IPS-18a (cell line): ENCODE data around the gene MSRB2.

Experiments used
- H3K27ac ChIP-seq: one replicate; pipeline ENCODE4 v1.5.1; 2013; ENCODE audit warnings: low read length
- H3K27me3 ChIP-seq: one replicate; pipeline ENCODE4 v1.6.1; 2013; ENCODE audit warnings: mild to moderate bottlenecking, low read length; ENCODE audit not compliant: control insufficient read depth, insufficient read depth
- H3K36me3 ChIP-seq: one replicate; pipeline ENCODE4 v1.6.1; 2013; ENCODE audit warnings: low read depth, low read length; ENCODE audit not compliant: control insufficient read depth
- H3K4me1 ChIP-seq: one replicate; pipeline ENCODE4 v1.6.1; 2013; ENCODE audit warnings: low read depth, low read length; ENCODE audit not compliant: control insufficient read depth
- H3K4me3 ChIP-seq: one replicate; pipeline ENCODE4 v1.5.1; 2013; ENCODE audit warnings: low read length
- H3K9ac ChIP-seq: one replicate; pipeline ENCODE4 v1.6.1; 2013; ENCODE audit warnings: mild to moderate bottlenecking, low read length, moderate library complexity
- H3K9me3 ChIP-seq: one replicate; pipeline ENCODE4 v1.6.1; 2013; ENCODE audit warnings: low read depth, low read length; ENCODE audit not compliant: control insufficient read depth

The MSRB2 gene

GRCh38 chr10:23099079-23099478, 3.7 kb downstream of the MSRB2 start:
- no peaks in the 10 kb centered on the region for H3K27me3 ChIP-seq
- no peaks in the 10 kb centered on the region for H3K9me3 ChIP-seq
- H3K9ac ChIP-seq: no peak overlapping the region
- no peaks in the 10 kb centered on the region for H3K36me3 ChIP-seq
- peaks cover 20% of the 10 kb centered on the region for H3K4me1 ChIP-seq
- H3K4me3 ChIP-seq: no peak overlapping the region
- no peak overlapping the region for H3K27ac ChIP-seq

GRCh38 chr10:23099816-23100215, 4.4 kb downstream of the MSRB2 start:
- no peaks in the 10 kb centered on the region for H3K9me3 ChIP-seq
- no peak overlapping the region for H3K4me3 ChIP-seq
- no peaks in the 10 kb centered on the region for H3K27me3 ChIP-seq
- no peaks in the 10 kb centered on the region for H3K36me3 ChIP-seq
- H3K4me1 ChIP-seq: peaks cover 18% of the 10 kb centered on the region
- H3K27ac ChIP-seq: no peak overlapping the region
- no peak overlapping the region for H3K9ac ChIP-seq

GRCh38 chr10:23100331-23101030, 5.1 kb downstream of the MSRB2 start:
- H3K4me1 ChIP-seq: peaks cover 20% of the 10 kb centered on the region
- no peak overlapping the region for H3K9ac ChIP-seq
- H3K27me3 ChIP-seq: no peaks in the 10 kb centered on the region
- H3K36me3 ChIP-seq: no peaks in the 10 kb centered on the region
- no peaks in the 10 kb centered on the region for H3K9me3 ChIP-seq
- no peak overlapping the region for H3K4me3 ChIP-seq
- no peak overlapping the region for H3K27ac ChIP-seq

GRCh38 chr10:23106331-23107072, 11.1 kb downstream of the MSRB2 start:
- no peaks in the 10 kb centered on the region for H3K27me3 ChIP-seq
- H3K4me3 ChIP-seq: no peak overlapping the region
- H3K9me3 ChIP-seq: no peaks in the 10 kb centered on the region
- peaks cover 15% of the 10 kb centered on the region for H3K4me1 ChIP-seq
- H3K36me3 ChIP-seq: no peaks in the 10 kb centered on the region
- no peak overlapping the region for H3K27ac ChIP-seq
- no peak overlapping the region for H3K9ac ChIP-seq

- Histone ChIP-seq H3K4me3 (no peak overlapping the region), H3K27ac (no peak overlapping the region)
Measured at GRCh38 chr10:23110722-23111516, 15.5 kb downstream of the MSRB2 start.

GRCh38 chr10:23111517-23112286, 16.3 kb downstream of the MSRB2 start:
- Histone ChIP-seq H3K36me3 (no peaks in the 10 kb centered on the region), H3K27ac (no peak overlapping the region), H3K9me3 (no peaks in the 10 kb centered on the region), H3K9ac (no peak overlapping the region), H3K27me3 (no peaks in the 10 kb centered on the region), H3K4me3 (no peak overlapping the region), H3K4me1 (peaks cover 10% of the 10 kb centered on the region)

More at GRCh38 chr10:23110722-23111516, 15.5 kb downstream of the MSRB2 start:
- no peak overlapping the region for H3K9ac ChIP-seq
- no peaks in the 10 kb centered on the region for H3K9me3 ChIP-seq
- no peaks in the 10 kb centered on the region for H3K36me3 ChIP-seq
- peaks cover 18% of the 10 kb centered on the region for H3K4me1 ChIP-seq
- H3K27me3 ChIP-seq: no peaks in the 10 kb centered on the region

GRCh38 chr10:23114228-23114850, 19.0 kb downstream of the MSRB2 start:
- no peaks in the 10 kb centered on the region for H3K27me3 ChIP-seq
- no peak overlapping the region for H3K27ac ChIP-seq
- no peaks in the 10 kb centered on the region for H3K9me3 ChIP-seq
- H3K36me3 ChIP-seq: no peaks in the 10 kb centered on the region
- no peak overlapping the region for H3K4me3 ChIP-seq
- peaks cover 9% of the 10 kb centered on the region for H3K4me1 ChIP-seq
- no peak overlapping the region for H3K9ac ChIP-seq

GRCh38 chr10:23116486-23117205, 21.3 kb downstream of the MSRB2 start:
- H3K36me3 ChIP-seq: no peaks in the 10 kb centered on the region
- H3K27me3 ChIP-seq: no peaks in the 10 kb centered on the region
- H3K4me3 ChIP-seq: no peak overlapping the region
- H3K9me3 ChIP-seq: no peaks in the 10 kb centered on the region
- H3K9ac ChIP-seq: no peak overlapping the region
- H3K4me1 ChIP-seq: peaks cover 9% of the 10 kb centered on the region
- no peak overlapping the region for H3K27ac ChIP-seq

GRCh38 chr10:23120001-23120934, 24.9 kb downstream of the MSRB2 start:
- no peak overlapping the region for H3K4me3 ChIP-seq
- H3K27me3 ChIP-seq: no peaks in the 10 kb centered on the region
- no peaks in the 10 kb centered on the region for H3K4me1 ChIP-seq
- no peaks in the 10 kb centered on the region for H3K36me3 ChIP-seq
- no peak overlapping the region for H3K9ac ChIP-seq
- no peaks in the 10 kb centered on the region for H3K9me3 ChIP-seq
- no peak overlapping the region for H3K27ac ChIP-seq

- Histone ChIP-seq H3K9ac (no peak overlapping the region), H3K36me3 (no peaks in the 10 kb centered on the region), H3K4me3 (no peak overlapping the region), H3K27ac (no peak overlapping the region), H3K27me3 (no peaks in the 10 kb centered on the region), H3K9me3 (no peaks in the 10 kb centered on the region), H3K4me1 (no peaks in the 10 kb centered on the region)
Measured at GRCh38 chr10:23121135-23121534, 25.8 kb downstream of the MSRB2 start.
